ENCODE measurements around the gene SYS1. TPM values are rescaled to one million over a fixed set of nuclear protein-coding genes. Genes with fewer than 3 reads are reported as not detected.

Gene SYS1
- total RNA-seq, 4 donors from 2014 or later: 28.2 to 48.4 (median 42.5) TPM

DNA sequence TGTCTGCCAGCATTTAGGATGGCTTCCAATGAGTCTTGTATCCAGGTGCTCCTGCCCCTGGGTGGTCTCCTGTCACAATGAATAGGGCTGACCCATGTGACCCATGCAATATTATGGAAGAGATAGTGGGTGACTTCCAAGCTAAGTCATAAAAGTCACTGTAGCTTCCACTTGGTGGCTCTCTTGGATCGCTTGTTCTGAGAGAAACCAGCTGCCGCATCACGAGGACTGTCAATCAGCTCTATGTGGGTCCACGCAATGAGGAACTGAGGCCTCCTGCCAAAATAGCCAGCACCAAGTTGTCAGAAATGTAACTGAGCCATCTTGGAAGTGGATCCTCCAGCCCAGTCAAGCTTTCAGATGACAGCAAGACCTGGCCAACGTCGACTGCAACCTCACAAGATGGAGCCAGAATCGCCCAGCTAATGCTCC, 40.0 kb upstream of the SYS1 start:
- peaks cover 11 to 33% (median 31%) of the 10 kb centered on the region in 4 donors for H3K36me3 ChIP-seq
- 60% methylated on average over 5 of the region's 7 CpGs for WGBS
- intact Hi-C loops (cut with DNase I): no loop called here
- peaks cover 0 to under 1% (median 0%) of the 10 kb centered on the region in 4 donors for H3K27me3 ChIP-seq
- TF ChIP-seq POLR2AphosphoS5 (IDR thresholded peaks at IDR 0.05): peak; percentile 29 to 52
- TF ChIP-seq POLR2A (IDR thresholded peaks at IDR 0.05; ENCODE audit: low read depth): no peak
- TF ChIP-seq, protein P1, sequence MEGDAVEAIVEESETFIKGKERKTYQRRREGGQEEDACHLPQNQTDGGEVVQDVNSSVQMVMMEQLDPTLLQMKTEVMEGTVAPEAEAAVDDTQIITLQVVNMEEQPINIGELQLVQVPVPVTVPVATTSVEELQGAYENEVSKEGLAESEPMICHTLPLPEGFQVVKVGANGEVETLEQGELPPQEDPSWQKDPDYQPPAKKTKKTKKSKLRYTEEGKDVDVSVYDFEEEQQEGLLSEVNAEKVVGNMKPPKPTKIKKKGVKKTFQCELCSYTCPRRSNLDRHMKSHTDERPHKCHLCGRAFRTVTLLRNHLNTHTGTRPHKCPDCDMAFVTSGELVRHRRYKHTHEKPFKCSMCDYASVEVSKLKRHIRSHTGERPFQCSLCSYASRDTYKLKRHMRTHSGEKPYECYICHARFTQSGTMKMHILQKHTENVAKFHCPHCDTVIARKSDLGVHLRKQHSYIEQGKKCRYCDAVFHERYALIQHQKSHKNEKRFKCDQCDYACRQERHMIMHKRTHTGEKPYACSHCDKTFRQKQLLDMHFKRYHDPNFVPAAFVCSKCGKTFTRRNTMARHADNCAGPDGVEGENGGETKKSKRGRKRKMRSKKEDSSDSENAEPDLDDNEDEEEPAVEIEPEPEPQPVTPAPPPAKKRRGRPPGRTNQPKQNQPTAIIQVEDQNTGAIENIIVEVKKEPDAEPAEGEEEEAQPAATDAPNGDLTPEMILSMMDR (IDR thresholded peaks at IDR 0.05): peak; percentile 22 to 44 (median 31)
- H3K27ac ChIP-seq (replicated peaks in 1 of 4): peak overlapping the region in 1 of 4 donors; percentile 35
- peaks cover 0 to 7% (median 0%) of the 10 kb centered on the region in 4 donors for H3K4me1 ChIP-seq
- H3K4me3 ChIP-seq: no peak overlapping the region
- H3K9me3 ChIP-seq: no peaks in the 10 kb centered on the region
- no peak for DNase-seq (ENCODE audit: extremely low spot score)

DNA sequence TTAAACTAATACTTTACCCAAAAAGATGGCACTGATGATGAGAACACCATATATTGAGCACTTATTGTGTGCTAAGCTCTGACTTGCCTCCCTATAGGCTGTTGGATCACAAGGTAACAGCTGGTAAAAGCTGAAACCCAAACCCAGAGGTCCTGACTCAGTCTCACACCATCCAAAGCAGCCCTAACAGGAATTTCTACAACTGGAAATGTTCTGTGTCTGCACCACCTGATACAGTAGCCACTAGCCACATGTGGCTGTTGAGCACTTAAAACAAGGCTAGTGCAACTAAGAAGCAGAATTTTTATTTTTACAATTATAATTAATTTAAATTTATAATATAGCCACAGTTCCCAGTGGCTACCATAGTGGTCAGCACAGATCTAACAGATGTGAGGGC, 39.2 kb upstream of the SYS1 start:
- H3K27ac ChIP-seq (replicated peaks in 1 of 4): peak overlapping the region in 3 of 4 donors; percentile 13 to 35 (median 22)
- H3K4me3 ChIP-seq: no peak overlapping the region
- intact Hi-C loops (cut with DNase I): no loop called here
- no peak for DNase-seq (ENCODE audit: extremely low spot score)
- no peaks in the 10 kb centered on the region for H3K27me3 ChIP-seq
- peaks cover 15 to 40% (median 38%) of the 10 kb centered on the region in 4 donors for H3K36me3 ChIP-seq
- peaks cover 0 to 7% (median 0%) of the 10 kb centered on the region in 4 donors for H3K4me1 ChIP-seq
- TF ChIP-seq POLR2AphosphoS5 (IDR thresholded peaks at IDR 0.05): no peak
- TF ChIP-seq EP300 (IDR thresholded peaks at IDR 0.05): no peak
- no peaks in the 10 kb centered on the region for H3K9me3 ChIP-seq

DNA sequence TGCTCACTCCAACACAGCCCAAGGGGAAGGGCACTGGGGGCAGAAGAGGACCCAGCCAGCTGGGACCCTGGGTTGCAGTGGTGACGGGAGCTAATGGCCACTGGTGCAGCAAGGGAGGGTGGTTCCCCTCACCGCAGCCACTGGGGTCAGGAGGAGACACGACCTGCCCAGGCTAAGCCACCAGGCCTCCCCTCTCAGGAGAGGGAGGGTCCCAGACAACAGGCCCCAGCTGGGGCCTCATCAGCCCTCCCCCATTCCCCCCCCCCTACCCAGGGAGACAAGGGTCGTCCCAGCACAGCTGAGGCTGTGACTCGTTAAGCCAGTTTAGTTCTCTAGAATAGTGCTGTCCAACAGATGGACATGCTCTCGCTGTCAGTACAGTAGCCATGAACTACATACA, 37.6 kb upstream of the SYS1 start:
- Histone ChIP-seq H3K4me1 (peaks cover 0 to 12% (median 0%) of the 10 kb centered on the region in 4 donors), H3K27me3 (no peaks in the 10 kb centered on the region), H3K27ac (replicated peaks in 1 of 4) (peak overlapping the region in 2 of 4 donors; percentile 26 to 33), H3K36me3 (peaks cover 30 to 57% (median 55%) of the 10 kb centered on the region in 4 donors), H3K9me3 (no peaks in the 10 kb centered on the region), H3K4me3 (no peak overlapping the region)
- TF ChIP-seq, protein P1 (IDR thresholded peaks at IDR 0.05): no peak
- TF ChIP-seq POLR2AphosphoS5 (IDR thresholded peaks at IDR 0.05) (no peak), POLR2A (IDR thresholded peaks at IDR 0.05; ENCODE audit: low read depth) (no peak), EP300 (IDR thresholded peaks at IDR 0.05) (no peak)
- DNase-seq (ENCODE audit: extremely low spot score): no peak
- intact Hi-C loops (cut with DNase I): no loop called here
- 58% methylated on average over 4 of the region's 6 CpGs for WGBS

DNA sequence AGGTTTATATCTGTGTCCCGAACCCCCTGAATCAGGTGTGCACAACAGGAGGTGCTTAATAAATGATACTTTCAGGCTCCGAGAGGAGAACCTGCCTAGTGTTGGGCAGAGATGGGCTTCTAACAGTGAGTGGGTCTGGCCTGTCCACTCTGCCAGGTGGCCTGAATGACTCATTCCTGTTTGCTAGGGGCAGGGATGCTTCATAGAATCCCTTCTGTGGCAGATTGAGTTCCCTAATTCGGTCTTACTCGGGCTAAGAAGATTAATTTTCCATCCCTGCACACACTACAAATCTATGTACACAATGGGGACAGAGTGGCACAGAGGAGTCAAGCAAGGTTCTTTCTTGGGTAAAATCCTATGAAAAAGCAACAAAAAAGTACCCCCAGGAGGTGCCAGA, 34.5 kb upstream of the SYS1 start:
- TF ChIP-seq POLR2AphosphoS5 (IDR thresholded peaks at IDR 0.05): no peak
- no peak for TF ChIP-seq POLR2A (IDR thresholded peaks at IDR 0.05; ENCODE audit: low read depth)
- TF ChIP-seq EP300 (IDR thresholded peaks at IDR 0.05): no peak
- TF ChIP-seq, protein P1 (IDR thresholded peaks at IDR 0.05): no peak
- peaks cover 0 to 16% (median 0%) of the 10 kb centered on the region in 4 donors for H3K4me1 ChIP-seq
- H3K9me3 ChIP-seq: no peaks in the 10 kb centered on the region
- H3K36me3 ChIP-seq: peaks cover 58 to 87% (median 85%) of the 10 kb centered on the region in 4 donors
- intact Hi-C loops (cut with DNase I): no loop called here
- 93% methylated on average over 4 of the region's 4 CpGs for WGBS
- DNase-seq (ENCODE audit: extremely low spot score): no peak
- H3K27ac ChIP-seq (replicated peaks in 1 of 4): peak overlapping the region in 3 of 4 donors; percentile 4 to 51 (median 23)
- no peaks in the 10 kb centered on the region for H3K27me3 ChIP-seq
- H3K4me3 ChIP-seq: no peak overlapping the region

DNA sequence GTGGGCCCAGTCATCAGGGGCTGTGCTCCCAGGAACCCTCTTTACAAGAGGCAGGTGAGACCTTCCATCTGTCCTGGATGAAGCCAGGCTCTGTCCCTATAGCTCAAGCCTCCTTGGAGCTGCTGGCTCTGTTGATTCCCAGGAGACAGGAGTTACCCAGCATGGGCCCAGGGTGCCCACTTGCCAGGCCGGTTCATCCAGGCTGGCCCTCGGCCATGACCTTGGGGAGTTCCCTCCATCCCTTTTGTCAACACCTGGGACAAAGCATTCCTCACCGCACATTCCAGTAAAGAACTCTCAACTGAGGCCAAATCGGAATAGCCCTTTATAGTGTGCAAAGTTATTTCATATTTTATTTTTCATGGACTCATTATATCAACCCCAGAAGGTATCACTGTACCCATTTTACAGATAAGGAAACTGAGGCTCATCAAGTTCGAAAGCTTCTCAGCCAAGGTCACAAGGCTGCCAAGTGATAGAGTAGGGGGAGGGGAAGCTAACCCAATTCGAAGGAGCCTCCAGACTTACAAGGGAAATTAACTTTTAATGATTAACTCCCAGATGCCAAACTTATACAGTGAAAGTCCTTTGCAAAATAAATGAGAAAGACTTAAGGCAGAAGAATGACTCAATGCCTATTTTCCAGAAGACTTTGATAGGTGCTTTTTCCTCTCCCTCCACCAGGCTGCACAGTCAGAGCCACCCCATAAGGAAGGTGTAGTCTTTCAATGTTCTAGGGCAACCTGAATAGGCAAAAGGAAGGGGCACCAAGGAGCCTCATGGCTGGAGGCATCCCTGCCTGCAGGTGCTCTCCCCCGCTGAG, 33.2 kb upstream of the SYS1 start:
- Histone ChIP-seq H3K36me3 (peaks cover 58 to 97% (median 90%) of the 10 kb centered on the region in 4 donors), H3K27ac (replicated peaks in 1 of 4) (peak overlapping the region in 3 of 4 donors; percentile 4 to 51 (median 15)), H3K4me1 (peaks cover 0 to 16% (median 0%) of the 10 kb centered on the region in 4 donors), H3K4me3 (no peak overlapping the region), H3K9me3 (no peaks in the 10 kb centered on the region), H3K27me3 (no peaks in the 10 kb centered on the region)
- WGBS: 72% methylated on average over 7 of the region's 7 CpGs
- no peak for DNase-seq (ENCODE audit: extremely low spot score)
- intact Hi-C loops (cut with DNase I): no loop called here
- TF ChIP-seq POLR2AphosphoS5 (IDR thresholded peaks at IDR 0.05): no peak

All from esophagus muscularis mucosa (tissue), 4 donors.